HUES64 (cell line): ENCODE results near the gene SLC12A8.

Experiments used
- H3K27ac ChIP-seq: 2 replicates; pipeline ENCODE4 v1.7.0; 2013; ENCODE audit warnings: low read depth, low read length, inconsistent platforms
- H3K27me3 ChIP-seq: 2 replicates; pipeline ENCODE4 v1.6.1; 2013; ENCODE audit warnings: mild to moderate bottlenecking, low read length; ENCODE audit not compliant: insufficient read depth
- H3K36me3 ChIP-seq: 2 replicates; pipeline ENCODE4 v1.6.1; 2013; ENCODE audit warnings: mild to moderate bottlenecking, low read length; ENCODE audit not compliant: insufficient read depth
- H3K4me1 ChIP-seq: 2 replicates; pipeline ENCODE4 v1.6.1; 2013; ENCODE audit warnings: mild to moderate bottlenecking, low read length, moderate library complexity; ENCODE audit not compliant: insufficient read depth
- H3K4me3 ChIP-seq: 2 replicates; pipeline ENCODE4 v1.5.1; 2013; ENCODE audit warnings: mild to moderate bottlenecking, low read length, moderate library complexity
- H3K9ac ChIP-seq: 2 replicates; pipeline ENCODE4 v1.6.1; 2013; ENCODE audit warnings: mild to moderate bottlenecking, low read depth, low read length
- H3K9me3 ChIP-seq: 2 replicates; pipeline ENCODE4 v1.6.1; 2013; ENCODE audit warnings: low read depth, low read length; ENCODE audit not compliant: insufficient read depth
- WGBS: fragments of 150-250, 120-280 bp; methylation state at CpG from one replicate; pipeline ENCODE4 v1.1.7; 2013; ENCODE audit warnings: missing lambda C conversion rate; 5-methylcytosine and 5-hydroxymethylcytosine counted together

The SLC12A8 gene

GRCh38 chr3:125055913-125056745 lies 156.4 kb downstream of the SLC12A8 start, which contains the start of gene HEG1:
Gene HEG1 (minus strand): TSS chr3:125055997. CDS start chr3:125055890, 107 bp downstream.
- peaks cover 44% of the 10 kb centered on the region for H3K27me3 ChIP-seq
- H3K4me3 ChIP-seq = peak within 1 kb of the TSS; percentile 71
- H3K36me3 ChIP-seq = no peaks in the 10 kb centered on the region
- WGBS = 1% methylated on average over 65 of the region's 67 CpGs
- peak within 1 kb of the TSS; percentile 53 for H3K9ac ChIP-seq
- H3K4me1 ChIP-seq = peaks cover 55% of the 10 kb centered on the region
- H3K9me3 ChIP-seq = no peaks in the 10 kb centered on the region
- no peak within 1 kb of the TSS; the same call in 1 of the 2 replicates for H3K27ac ChIP-seq

GRCh38 chr3:125055331-125055912 lies 157.1 kb downstream of the SLC12A8 start:
- H3K27me3 ChIP-seq = peaks cover 44% of the 10 kb centered on the region
- H3K4me1 ChIP-seq = peaks cover 62% of the 10 kb centered on the region
- H3K36me3 ChIP-seq = no peaks in the 10 kb centered on the region
- H3K4me3 ChIP-seq = peak overlapping the region; percentile 71
- H3K9me3 ChIP-seq = no peaks in the 10 kb centered on the region
- WGBS = under 1% methylated on average over 77 of the region's 78 CpGs
- H3K27ac ChIP-seq = no peak overlapping the region
- H3K9ac ChIP-seq = peak overlapping the region; percentile 53

- peak overlapping the region; percentile 53 for H3K9ac ChIP-seq
- 10% methylated on average over 17 of the region's 17 CpGs for WGBS
- H3K4me1 ChIP-seq = peaks cover 63% of the 10 kb centered on the region
- H3K27ac ChIP-seq = no peak overlapping the region
- H3K9me3 ChIP-seq = no peaks in the 10 kb centered on the region
- peak overlapping the region; percentile 71 for H3K4me3 ChIP-seq
- H3K36me3 ChIP-seq = no peaks in the 10 kb centered on the region
- peaks cover 44% of the 10 kb centered on the region for H3K27me3 ChIP-seq
Measured at GRCh38 chr3:125054449-125055329, 157.9 kb downstream of the SLC12A8 start.

- H3K27me3 ChIP-seq = peaks cover 38% of the 10 kb centered on the region
- H3K9me3 ChIP-seq = no peaks in the 10 kb centered on the region
- H3K36me3 ChIP-seq = no peaks in the 10 kb centered on the region
- H3K9ac ChIP-seq = no peak overlapping the region
- 69% methylated on average over 6 of the region's 7 CpGs for WGBS
- peaks cover 60% of the 10 kb centered on the region for H3K4me1 ChIP-seq
- no peak overlapping the region for H3K27ac ChIP-seq
- peak overlapping the region; percentile 71 for H3K4me3 ChIP-seq
Measured at GRCh38 chr3:125054062-125054448, 158.5 kb downstream of the SLC12A8 start.

GRCh38 chr3:125053304-125053699 lies 159.2 kb downstream of the SLC12A8 start:
- Histone ChIP-seq H3K9ac (no peak overlapping the region), H3K4me1 (peaks cover 55% of the 10 kb centered on the region), H3K27ac (no peak overlapping the region; the same call in 1 of the 2 replicates), H3K4me3 (no peak overlapping the region), H3K9me3 (no peaks in the 10 kb centered on the region), H3K36me3 (no peaks in the 10 kb centered on the region), H3K27me3 (peaks cover 36% of the 10 kb centered on the region)
- WGBS = 91% methylated on average over 2 of the region's 2 CpGs

GRCh38 chr3:125052624-125053303 lies 159.8 kb downstream of the SLC12A8 start:
- peaks cover 55% of the 10 kb centered on the region for H3K4me1 ChIP-seq
- H3K36me3 ChIP-seq = no peaks in the 10 kb centered on the region
- no peaks in the 10 kb centered on the region for H3K9me3 ChIP-seq
- 34% methylated on average over 8 of the region's 8 CpGs for WGBS
- H3K9ac ChIP-seq = no peak overlapping the region
- H3K4me3 ChIP-seq = peak overlapping the region; percentile 8; the same call in 1 of the 2 replicates
- peak overlapping the region; percentile 22; the same call in 1 of the 2 replicates for H3K27ac ChIP-seq
- H3K27me3 ChIP-seq = peaks cover 31% of the 10 kb centered on the region

- Histone ChIP-seq H3K9me3 (no peaks in the 10 kb centered on the region), H3K4me1 (peaks cover 49% of the 10 kb centered on the region), H3K4me3 (peak overlapping the region; percentile 11; the same call in 1 of the 2 replicates), H3K27me3 (peaks cover 24% of the 10 kb centered on the region), H3K9ac (no peak overlapping the region), H3K36me3 (no peaks in the 10 kb centered on the region), H3K27ac (peak overlapping the region; percentile 22; the same call in 1 of the 2 replicates)
- WGBS = 10% methylated on average over 14 of the region's 14 CpGs
Measured at GRCh38 chr3:125051715-125052581, 160.6 kb downstream of the SLC12A8 start.

- H3K27me3 ChIP-seq = peaks cover 16% of the 10 kb centered on the region
- no peak overlapping the region for H3K4me3 ChIP-seq
- H3K36me3 ChIP-seq = no peaks in the 10 kb centered on the region
- no peaks in the 10 kb centered on the region for H3K9me3 ChIP-seq
- no peak overlapping the region for H3K27ac ChIP-seq
- WGBS = 90% methylated on average over 6 of the region's 7 CpGs
- H3K4me1 ChIP-seq = peaks cover 44% of the 10 kb centered on the region
- H3K9ac ChIP-seq = no peak overlapping the region
Measured at GRCh38 chr3:125051205-125051604, 161.3 kb downstream of the SLC12A8 start.

- Histone ChIP-seq H3K27me3 (peaks cover 16% of the 10 kb centered on the region), H3K4me3 (no peak overlapping the region), H3K9me3 (no peaks in the 10 kb centered on the region), H3K4me1 (peaks cover 44% of the 10 kb centered on the region), H3K9ac (no peak overlapping the region), H3K27ac (no peak overlapping the region), H3K36me3 (no peaks in the 10 kb centered on the region)
- 73% methylated on average over 6 of the region's 6 CpGs for WGBS
Measured at GRCh38 chr3:125050488-125051090, 162.0 kb downstream of the SLC12A8 start.
